HTR-8/SVneo (cell line): ENCODE results near the gene SCG3.

Experiments used
- DNase-seq: peaks from one replicate; pipeline ENCODE4 v3.0.0; 2011; ENCODE audit warnings: low spot score, mixed read lengths; ENCODE audit not compliant: insufficient read length
- FAIRE-seq: peaks from 2 replicates; lab custom pipeline; 2011; peaks lifted over from hg19 to GRCh38; lab: Jason Lieb, UNC

Gene SCG3

GRCh38 chr15:51724199-51724598 is 42.9 kb downstream of the SCG3 start:
- DNase-seq: no peak
- FAIRE-seq: no peak

- no peak for FAIRE-seq
- DNase-seq: no peak
Observed at GRCh38 chr15:51724673-51725072, 43.4 kb downstream of the SCG3 start.

GRCh38 chr15:51726302-51727073 is 45.2 kb downstream of the SCG3 start:
- DNase-seq (peak; percentile 82), FAIRE-seq (no peak)

GRCh38 chr15:51727141-51727897 is 46.0 kb downstream of the SCG3 start:
- peak; percentile 33 for FAIRE-seq
- no peak for DNase-seq

GRCh38 chr15:51731549-51732267 is 50.4 kb downstream of the SCG3 start:
- DNase-seq (no peak), FAIRE-seq (no peak)

- DNase-seq (no peak), FAIRE-seq (no peak)
Observed at GRCh38 chr15:51732646-51733045, 51.3 kb downstream of the SCG3 start.

GRCh38 chr15:51735228-51736010 is 54.1 kb downstream of the SCG3 start:
- DNase-seq (no peak), FAIRE-seq (no peak)

- DNase-seq (no peak), FAIRE-seq (no peak)
Observed at GRCh38 chr15:51736069-51736468, 54.8 kb downstream of the SCG3 start.

GRCh38 chr15:51736751-51737521 is 55.6 kb downstream of the SCG3 start:
- FAIRE-seq (no peak), DNase-seq (peak; percentile 21)

- no peak for FAIRE-seq
- DNase-seq: peak; percentile 40
Observed at GRCh38 chr15:51737522-51738305, 56.4 kb downstream of the SCG3 start, which contains the start of gene LYSMD2. Gene LYSMD2, minus strand, starts transcription at chr15:51737655. Its CDS starts 33 bp downstream, at chr15:51737622.

- FAIRE-seq (no peak), DNase-seq (no peak)
Observed at GRCh38 chr15:51738553-51738952, 57.2 kb downstream of the SCG3 start.

- FAIRE-seq (no peak), DNase-seq (no peak)
Observed at GRCh38 chr15:51739061-51739712, 57.9 kb downstream of the SCG3 start.

GRCh38 chr15:51749307-51749706 is 68.0 kb downstream of the SCG3 start:
- FAIRE-seq: no peak
- DNase-seq: no peak

GRCh38 chr15:51750186-51750585 is 68.9 kb downstream of the SCG3 start:
- DNase-seq: no peak
- no peak for FAIRE-seq

- no peak for FAIRE-seq
Observed at GRCh38 chr15:51750792-51751696, 69.7 kb downstream of the SCG3 start, which contains the start of gene TMOD2. Gene TMOD2, plus strand, starts transcription at chr15:51751597. Its CDS starts 14,845 bp downstream, at chr15:51766442.

GRCh38 chr15:51751697-51752683 is 70.7 kb downstream of the SCG3 start:
- FAIRE-seq: no peak
- no peak for DNase-seq

More at GRCh38 chr15:51750792-51751696, 69.7 kb downstream of the SCG3 start, which contains the start of gene TMOD2:
- peak; percentile 27 for DNase-seq
